CD1c-positive myeloid dendritic cell (primary cell): Measurements from ENCODE around the gene SLC12A3.

Experiments
- DNase-seq: peaks from one replicate; pipeline ENCODE4 v3.0.0-alpha.2; 2016; ENCODE audit errors: extremely low spot score

Gene SLC12A3

DNA sequence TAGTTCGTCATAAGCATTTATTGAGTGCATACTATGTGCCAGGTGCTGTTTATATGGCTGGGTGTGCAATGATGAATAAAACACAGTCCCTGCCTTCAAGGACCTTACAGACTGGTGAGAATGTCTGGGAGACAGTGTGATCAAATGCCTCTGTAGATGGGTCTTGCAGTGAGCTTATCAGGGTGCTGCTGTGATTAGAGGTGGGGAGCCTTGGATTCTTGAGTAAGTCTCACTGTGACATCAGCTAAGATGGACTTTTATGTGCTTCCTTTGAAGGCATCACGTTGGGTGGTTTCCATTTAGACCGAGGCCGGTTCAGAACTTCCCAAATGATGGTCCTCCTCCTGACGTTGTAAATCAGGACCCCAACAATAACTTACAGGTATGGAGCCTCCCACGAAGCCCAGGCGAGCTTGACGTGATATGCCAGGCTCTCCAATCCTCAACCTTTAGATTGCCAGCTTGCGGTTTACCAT lies 76.9 kb downstream of the SLC12A3 start:
- no peak for DNase-seq

DNA sequence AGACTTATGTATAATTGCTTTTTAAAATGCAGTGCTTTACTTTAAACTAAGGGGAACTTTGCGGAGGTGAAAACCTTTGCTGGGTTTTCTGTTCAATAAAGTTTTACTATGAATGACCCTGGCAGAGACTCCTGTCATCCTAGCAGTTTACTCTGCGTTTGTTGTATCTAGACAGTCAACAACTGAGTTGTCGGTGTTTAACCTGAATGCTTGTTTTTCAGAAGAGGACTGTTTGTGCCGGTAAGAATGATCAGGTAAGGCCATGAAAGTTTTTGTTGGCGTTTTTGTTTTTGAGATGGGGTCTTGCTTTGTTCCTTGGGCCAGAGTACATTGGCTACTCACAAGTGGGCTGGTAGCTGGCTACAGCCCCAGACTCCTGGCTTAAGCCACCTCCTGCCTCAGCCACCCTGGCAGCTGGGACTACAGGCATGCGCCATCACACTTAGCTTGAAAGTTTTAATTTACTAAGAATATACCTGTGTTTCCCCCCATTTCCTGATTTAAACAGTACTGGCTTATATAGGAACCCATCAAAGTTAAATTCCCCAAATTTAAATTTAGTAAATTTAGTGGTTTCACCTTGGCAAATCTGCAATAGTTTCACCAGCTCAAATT lies 78.9 kb downstream of the SLC12A3 start:
- no peak for DNase-seq

DNA sequence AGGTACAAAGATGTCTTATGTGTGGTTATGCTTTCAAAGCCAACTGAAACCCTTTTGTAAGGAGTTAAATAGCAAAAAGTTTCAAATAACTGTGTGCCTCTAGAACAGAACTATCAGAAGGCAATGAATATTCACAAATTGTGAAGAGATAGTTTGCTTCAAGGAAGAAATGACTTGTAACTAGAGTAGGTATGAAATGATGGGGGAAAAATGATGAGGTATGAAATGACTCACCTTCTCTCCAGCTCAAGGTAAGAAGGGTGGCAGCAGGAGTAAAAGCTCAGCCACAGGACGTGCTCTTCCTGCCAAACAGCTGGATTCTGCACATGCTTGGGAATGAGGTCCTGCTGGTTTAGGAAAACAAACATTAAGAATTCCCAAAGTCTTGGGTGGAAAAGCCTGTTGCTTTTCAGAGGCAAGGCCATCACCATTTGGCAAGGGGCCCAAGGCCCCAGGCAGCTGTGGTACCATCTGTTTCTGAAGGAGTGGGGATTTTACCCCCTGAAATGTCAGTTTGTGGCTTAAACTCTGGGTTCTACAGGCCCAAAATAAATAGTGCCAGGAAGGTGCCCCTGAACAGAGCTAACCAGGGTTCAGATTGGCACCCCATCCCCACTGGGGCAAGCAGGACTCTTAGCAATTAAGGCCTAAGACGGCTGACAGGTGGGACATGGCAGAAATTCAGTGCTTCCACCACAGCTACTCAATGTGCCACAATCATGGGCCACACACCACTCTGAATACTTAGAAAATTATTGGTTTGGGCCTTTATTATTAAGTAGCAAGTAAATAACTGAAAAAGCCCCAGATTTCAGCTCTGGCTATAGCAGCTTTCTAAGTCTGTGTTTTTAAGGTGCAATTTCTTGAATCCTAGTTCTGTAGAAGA lies 80.2 kb downstream of the SLC12A3 start:
- DNase-seq = no peak

GRCh38 chr16:56945847-56946527 lies 81.0 kb downstream of the SLC12A3 start:
- DNase-seq = no peak

- DNase-seq = peak; percentile 69
These were observed 82.0 kb downstream of the SLC12A3 start for GRCh38 chr16:56946767-56947603.

- no peak for DNase-seq
These were observed 82.6 kb downstream of the SLC12A3 start for GRCh38 chr16:56947604-56947995.

GRCh38 chr16:56948234-56948633 lies 83.2 kb downstream of the SLC12A3 start:
- DNase-seq = no peak

DNA sequence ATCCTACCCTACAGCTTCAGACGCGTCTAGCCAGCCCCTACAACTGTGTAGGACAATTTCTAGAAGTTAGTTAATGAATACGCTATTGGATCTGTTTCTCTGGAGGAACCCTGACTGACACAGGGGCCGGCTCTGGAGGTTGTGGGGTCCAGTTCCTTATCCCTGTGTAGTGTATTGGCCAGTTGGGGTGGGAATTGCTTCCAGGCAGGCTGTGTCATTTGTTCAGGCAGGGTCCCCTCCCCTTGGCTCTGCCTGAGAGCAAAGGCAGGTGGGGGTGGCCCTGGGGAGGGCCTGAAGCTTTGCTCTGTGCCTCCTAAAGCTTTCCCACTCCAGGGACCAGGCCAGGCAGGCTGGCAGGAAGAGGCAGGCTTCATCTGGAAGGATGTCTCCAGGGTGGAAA lies 85.0 kb downstream of the SLC12A3 start:
- no peak for DNase-seq

GRCh38 chr16:56950455-56950854 lies 85.4 kb downstream of the SLC12A3 start:
- DNase-seq = no peak

DNA sequence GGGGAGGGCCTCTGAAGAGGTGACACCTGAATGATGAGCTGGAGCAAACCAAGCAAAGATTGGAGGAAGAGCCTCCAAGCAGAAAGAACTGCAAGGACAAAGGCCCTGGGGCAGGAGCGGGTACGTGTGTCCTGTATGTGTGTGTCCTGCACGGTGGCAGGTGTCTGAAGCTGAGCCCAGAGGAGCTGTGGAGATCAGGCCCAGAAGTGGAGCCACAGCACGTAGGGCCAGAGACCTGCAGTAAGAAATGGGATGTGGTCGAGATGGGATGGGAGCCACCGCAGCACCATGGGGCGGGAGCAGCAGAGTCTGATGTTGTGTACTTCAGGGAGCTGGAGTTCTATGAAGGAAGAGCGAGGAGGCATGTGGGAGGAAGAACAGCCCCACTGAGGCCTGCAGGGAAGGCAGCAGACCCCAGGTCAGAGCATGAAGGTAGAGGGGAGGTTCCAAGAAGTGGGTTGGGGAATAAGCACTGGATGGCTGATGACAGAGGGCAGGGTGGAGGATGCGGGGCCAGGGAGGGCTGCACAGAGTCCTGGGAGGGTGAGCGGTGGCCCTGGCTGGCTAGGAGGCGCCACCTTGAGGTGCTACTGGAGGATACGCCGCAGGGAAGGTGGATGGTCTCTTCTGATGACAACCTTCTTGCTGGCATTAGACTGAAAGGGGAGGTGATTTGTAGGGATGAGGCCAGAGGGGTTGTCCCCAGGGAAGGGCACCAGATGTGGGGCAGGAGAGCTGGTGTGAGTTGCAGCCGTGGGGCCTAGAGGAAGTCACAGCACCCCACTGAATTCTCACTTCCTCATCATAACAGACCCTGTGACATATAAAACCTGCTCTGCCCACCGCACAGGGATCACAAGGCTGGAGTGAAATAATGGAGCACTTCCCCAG lies 86.1 kb downstream of the SLC12A3 start:
- peak; percentile 95 for DNase-seq

- no peak for DNase-seq
These were observed 88.0 kb downstream of the SLC12A3 start for GRCh38 chr16:56953006-56953405.

DNA sequence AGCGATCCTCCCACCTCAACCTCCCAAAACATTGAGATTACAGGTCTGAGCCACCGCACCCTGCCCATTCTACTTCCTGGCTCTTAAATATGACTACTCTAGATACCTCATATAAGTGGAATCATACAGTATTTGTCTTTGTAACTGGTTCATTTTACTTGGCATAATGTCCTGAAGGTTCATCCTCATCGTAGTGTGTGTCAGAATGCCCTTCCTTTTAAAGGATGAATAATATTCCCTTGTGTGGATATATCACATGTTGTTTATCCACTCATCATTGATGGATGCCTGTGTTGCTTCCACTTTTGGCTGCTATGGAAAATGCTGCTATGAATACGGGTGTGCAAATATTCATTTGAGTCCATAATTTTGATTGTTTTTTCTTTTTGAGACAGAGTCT lies 91.1 kb downstream of the SLC12A3 start:
- DNase-seq = no peak

DNA sequence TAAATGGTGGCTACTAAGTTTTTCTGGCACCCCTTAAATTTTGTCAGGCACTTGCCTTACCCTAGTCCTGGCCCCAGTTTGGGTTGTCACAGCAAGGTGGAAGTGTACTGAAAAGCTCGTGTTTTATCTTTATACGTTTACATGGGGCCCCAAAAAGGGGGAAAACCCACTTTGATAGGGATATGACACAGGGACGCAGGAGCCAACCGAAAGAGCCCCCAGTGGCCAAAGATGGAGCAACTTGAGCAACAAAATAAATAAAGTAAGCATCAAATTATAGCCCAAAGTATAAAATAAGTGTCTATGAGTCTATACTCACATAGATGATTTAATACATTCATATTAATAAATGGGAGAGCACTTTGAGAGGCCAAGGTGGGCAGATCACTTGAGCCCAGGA lies 91.7 kb downstream of the SLC12A3 start:
- DNase-seq = no peak

GRCh38 chr16:56960681-56961281 lies 95.8 kb downstream of the SLC12A3 start:
- no peak for DNase-seq

DNA sequence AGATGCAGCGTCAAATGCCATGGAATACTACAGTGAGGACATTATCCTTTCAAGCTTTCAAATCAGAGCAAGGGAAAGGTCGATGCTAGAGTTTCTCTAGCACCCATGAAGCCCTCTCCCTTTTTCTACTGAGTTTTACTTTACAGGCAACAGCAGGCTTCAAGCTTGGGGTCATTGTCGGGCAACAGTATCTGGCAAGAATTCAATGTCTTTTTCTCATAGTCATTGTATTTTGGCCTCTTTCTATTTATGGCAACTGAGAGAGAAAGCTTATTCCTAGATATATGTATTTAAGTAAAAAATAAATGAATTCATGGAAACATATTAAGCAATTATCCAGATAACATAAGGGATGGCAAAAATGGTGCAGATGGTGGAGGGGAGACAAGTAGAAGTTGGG lies 96.4 kb downstream of the SLC12A3 start:
- no peak for DNase-seq

DNA sequence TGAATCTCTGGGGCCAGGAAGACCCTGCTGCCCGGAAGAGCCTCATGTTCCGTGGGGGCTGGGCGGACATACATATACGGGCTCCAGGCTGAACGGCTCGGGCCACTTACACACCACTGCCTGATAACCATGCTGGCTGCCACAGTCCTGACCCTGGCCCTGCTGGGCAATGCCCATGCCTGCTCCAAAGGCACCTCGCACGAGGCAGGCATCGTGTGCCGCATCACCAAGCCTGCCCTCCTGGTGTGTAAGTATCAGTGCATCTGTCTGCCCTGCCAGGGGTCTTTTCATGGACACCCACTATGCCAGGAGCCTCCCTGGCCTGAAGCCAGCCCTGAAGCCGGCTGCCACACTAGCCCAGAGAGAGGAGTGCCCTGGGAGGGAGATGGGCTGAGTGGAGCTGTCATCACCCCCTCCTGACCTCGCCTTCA lies 96.9 kb downstream of the SLC12A3 start, which contains the start of gene CETP:
Gene CETP, plus strand, starts transcription at position 100 of the 431 bp plus-strand sequence. Its CDS starts 30 bp downstream, at position 130.
- no peak for DNase-seq

- peak; percentile 95 for DNase-seq
These were observed 99.5 kb downstream of the SLC12A3 start for GRCh38 chr16:56964243-56965148.
